ENCODE measurements around the gene CLEC3A.

Gene CLEC3A, protein sequence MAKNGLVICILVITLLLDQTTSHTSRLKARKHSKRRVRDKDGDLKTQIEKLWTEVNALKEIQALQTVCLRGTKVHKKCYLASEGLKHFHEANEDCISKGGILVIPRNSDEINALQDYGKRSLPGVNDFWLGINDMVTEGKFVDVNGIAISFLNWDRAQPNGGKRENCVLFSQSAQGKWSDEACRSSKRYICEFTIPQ

GRCh38 chr16:78022347-78023060 is at the start of gene CLEC3A:
TSS of gene CLEC3A (plus strand) at chr16:78022548. CDS start at chr16:78022627, 79 bp downstream.
- H3K27ac ChIP-seq: no peak within 1 kb of the TSS
- TF ChIP-seq, protein P1, sequence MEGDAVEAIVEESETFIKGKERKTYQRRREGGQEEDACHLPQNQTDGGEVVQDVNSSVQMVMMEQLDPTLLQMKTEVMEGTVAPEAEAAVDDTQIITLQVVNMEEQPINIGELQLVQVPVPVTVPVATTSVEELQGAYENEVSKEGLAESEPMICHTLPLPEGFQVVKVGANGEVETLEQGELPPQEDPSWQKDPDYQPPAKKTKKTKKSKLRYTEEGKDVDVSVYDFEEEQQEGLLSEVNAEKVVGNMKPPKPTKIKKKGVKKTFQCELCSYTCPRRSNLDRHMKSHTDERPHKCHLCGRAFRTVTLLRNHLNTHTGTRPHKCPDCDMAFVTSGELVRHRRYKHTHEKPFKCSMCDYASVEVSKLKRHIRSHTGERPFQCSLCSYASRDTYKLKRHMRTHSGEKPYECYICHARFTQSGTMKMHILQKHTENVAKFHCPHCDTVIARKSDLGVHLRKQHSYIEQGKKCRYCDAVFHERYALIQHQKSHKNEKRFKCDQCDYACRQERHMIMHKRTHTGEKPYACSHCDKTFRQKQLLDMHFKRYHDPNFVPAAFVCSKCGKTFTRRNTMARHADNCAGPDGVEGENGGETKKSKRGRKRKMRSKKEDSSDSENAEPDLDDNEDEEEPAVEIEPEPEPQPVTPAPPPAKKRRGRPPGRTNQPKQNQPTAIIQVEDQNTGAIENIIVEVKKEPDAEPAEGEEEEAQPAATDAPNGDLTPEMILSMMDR (IDR thresholded peaks at IDR 0.05): no peak
- no peak for TF ChIP-seq ZFX (IDR thresholded peaks at IDR 0.05; ENCODE audit: borderline replicate concordance)

DNA sequence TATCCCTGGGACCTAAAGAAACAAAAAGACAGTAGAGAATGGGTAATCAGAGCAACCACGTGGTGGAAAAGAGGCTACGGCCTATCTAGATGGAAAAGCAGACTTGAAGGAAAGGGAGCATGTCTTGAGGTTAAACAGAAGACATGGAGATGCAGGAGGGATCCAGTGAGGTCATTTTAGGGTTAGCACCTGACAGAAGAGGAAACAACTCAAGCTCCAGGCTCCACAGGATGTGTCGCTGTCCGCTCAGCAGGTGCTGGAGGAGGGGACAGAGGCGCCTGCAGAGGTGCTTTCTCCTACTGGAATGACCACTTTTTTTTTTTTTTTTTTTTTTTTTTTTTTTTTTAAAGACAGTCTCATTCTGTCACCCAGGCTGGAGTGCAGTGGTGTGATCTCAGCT is 47.5 kb upstream of the CLEC3A start:
- TF ChIP-seq, protein P1 (IDR thresholded peaks at IDR 0.05): no peak
- TF ChIP-seq ZFX (IDR thresholded peaks at IDR 0.05; ENCODE audit: borderline replicate concordance): no peak
- no peak overlapping the region for H3K27ac ChIP-seq

DNA sequence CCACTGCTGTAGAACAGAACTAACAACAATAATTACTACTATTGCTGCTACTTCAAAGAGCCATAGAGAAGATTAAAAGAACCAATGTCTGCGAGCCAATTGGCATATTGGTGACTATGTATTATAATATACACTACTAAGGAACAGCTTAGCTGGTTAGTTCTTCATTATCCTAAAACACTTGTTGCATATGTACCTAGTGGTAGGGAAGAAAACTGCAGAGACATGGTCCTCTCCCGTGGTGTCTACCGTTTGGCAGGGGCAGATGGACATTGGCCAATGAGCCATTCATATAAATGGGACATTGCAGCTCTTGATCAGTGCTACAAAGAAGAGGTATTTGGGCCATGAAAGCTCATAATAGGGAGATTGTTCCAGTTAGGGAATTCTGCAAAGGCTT is 46.4 kb upstream of the CLEC3A start:
- no peak for TF ChIP-seq ZFX (IDR thresholded peaks at IDR 0.05; ENCODE audit: borderline replicate concordance)
- TF ChIP-seq, protein P1 (IDR thresholded peaks at IDR 0.05): 0 out of 2 replicates have a peak, but pooled peaks have one; percentile 5
- H3K27ac ChIP-seq: no peak overlapping the region

GRCh38 chr16:77977339-77977738 is 45.0 kb upstream of the CLEC3A start:
- TF ChIP-seq, protein P1 (IDR thresholded peaks at IDR 0.05): no peak
- TF ChIP-seq ZFX (IDR thresholded peaks at IDR 0.05; ENCODE audit: borderline replicate concordance): no peak
- H3K27ac ChIP-seq: no peak overlapping the region

GRCh38 chr16:77985111-77985510 is 37.2 kb upstream of the CLEC3A start:
- TF ChIP-seq, protein P1 (IDR thresholded peaks at IDR 0.05): no peak
- no peak for TF ChIP-seq ZFX (IDR thresholded peaks at IDR 0.05; ENCODE audit: borderline replicate concordance)
- H3K27ac ChIP-seq: no peak overlapping the region

DNA sequence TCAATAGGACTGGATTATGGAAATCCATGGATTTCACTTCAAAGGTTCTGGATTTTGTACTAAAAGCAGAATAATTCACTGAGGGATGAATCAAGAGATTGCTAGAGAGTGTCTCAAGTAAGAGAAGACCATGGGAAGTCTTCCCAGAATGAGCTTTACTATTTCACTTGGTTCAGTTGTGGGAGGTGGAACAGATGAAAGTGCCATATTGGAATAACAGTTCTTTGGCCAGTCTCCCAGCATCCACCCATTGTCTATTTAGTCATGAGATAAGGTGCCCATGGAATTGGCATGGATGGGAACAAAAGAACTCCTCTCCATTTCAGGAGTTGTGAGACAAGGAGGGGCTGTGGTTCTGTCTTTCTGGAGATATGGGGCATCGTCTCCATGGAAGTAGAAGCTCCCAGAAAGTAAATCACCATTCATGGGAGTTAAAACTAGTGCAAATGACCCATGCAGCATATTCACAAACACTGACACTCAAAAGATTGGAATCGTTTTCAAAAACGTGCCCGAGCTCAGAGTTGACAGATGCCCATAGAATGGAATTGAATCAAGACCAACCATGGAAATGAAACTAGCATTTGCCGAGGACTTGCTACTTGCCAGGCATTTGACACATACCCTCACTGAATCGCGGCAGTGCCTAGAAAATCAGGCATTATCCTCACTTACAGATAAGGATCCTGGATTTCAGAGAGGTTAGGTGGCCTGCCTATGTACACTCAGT is 36.2 kb upstream of the CLEC3A start:
- H3K27ac ChIP-seq: no peak overlapping the region
- TF ChIP-seq, protein P1 (IDR thresholded peaks at IDR 0.05): no peak
- no peak for TF ChIP-seq ZFX (IDR thresholded peaks at IDR 0.05; ENCODE audit: borderline replicate concordance)

All from 22Rv1 (cell line).